PFSK-1 (cell line): ENCODE results near the gene TSPAN33.

Experiments
- POLR2AphosphoS5 ChIP-seq: IDR thresholded peaks from 2 replicates; pipeline ENCODE4 v1.6.1; 2012; ENCODE audit warnings: low read depth, mild to moderate bottlenecking, control low read depth, low read length, moderate library complexity
- REST ChIP-seq, 2 experiments: IDR thresholded peaks; 2 replicates each; pipeline versions ENCODE4 v1.6.1 to v1.8.0; 2011 to 2012; ENCODE audit warnings: low read depth in 2 of 2, low read length in 2 of 2, control low read depth in 1 of 2, inconsistent platforms in 1 of 2, mild to moderate bottlenecking in 1 of 2, moderate library complexity in 1 of 2; ENCODE audit not compliant: insufficient read depth in 1 of 2
- SIN3A ChIP-seq: IDR thresholded peaks from 2 replicates; pipeline ENCODE4 v1.6.1; 2012; ENCODE audit warnings: mild to moderate bottlenecking, low read length, moderate library complexity, borderline replicate concordance; ENCODE audit not compliant: insufficient read depth
- TAF1 ChIP-seq: IDR thresholded peaks from 2 replicates; pipeline ENCODE4 v1.6.1; 2012; ENCODE audit warnings: low read length, control low read depth, borderline replicate concordance; ENCODE audit not compliant: insufficient read depth

GRCh38 chr7:129146237-129146979 lies 1.9 kb downstream of the TSPAN33 start:
- TF ChIP-seq POLR2AphosphoS5 (no peak), SIN3A (no peak), TAF1 (no peak), REST (IDR thresholded peaks at IDR 0.05; ENCODE audit: insufficient read depth in 1 of 2, low read depth in 2 of 2, low read length in 2 of 2) (no peak)
